Mononuclear cell (primary cell): ENCODE results near the gene B3GALT4. TPM values are rescaled to one million over a fixed set of nuclear protein-coding genes. Genes with fewer than 3 reads are reported as not detected.

Source experiments
- H3K27me3 ChIP-seq: 2 replicates; pipeline ENCODE4 v1.6.0; 2011; ENCODE audit warnings: low read length, control low read depth; ENCODE audit not compliant: insufficient read depth
- H3K4me1 ChIP-seq: 2 replicates; pipeline ENCODE4 v1.5.1; 2011; ENCODE audit warnings: mild to moderate bottlenecking, low read length, control low read depth; ENCODE audit not compliant: insufficient read depth
- H3K4me3 ChIP-seq: 2 replicates; pipeline ENCODE4 v1.5.1; 2011; ENCODE audit warnings: mild to moderate bottlenecking, low read length, moderate library complexity
- H3K9me3 ChIP-seq: 2 replicates; pipeline ENCODE4 v1.5.1; 2011; ENCODE audit warnings: low read depth, mild to moderate bottlenecking, control low read depth, low read length
- total RNA-seq: library from RNA; depleted of rRNA; stranded (reverse); fragments of >200 nt; gene quantifications from one replicate; pipeline ENCODE4 v1.2.3, GENCODE V29; 2012

B3GALT4 gene
- total RNA-seq = 11.1 TPM

- Histone ChIP-seq H3K9me3 (no peaks in the 10 kb centered on the region), H3K4me1 (peaks cover 77% of the 10 kb centered on the region)
Observed at GRCh38 chr6:33276864-33277662, at the start of gene B3GALT4. Gene B3GALT4, plus strand, starts transcription at chr6:33277123. Its CDS starts 297 bp downstream, at chr6:33277420.

GRCh38 chr6:33235221-33235634 lies 41.7 kb upstream of the B3GALT4 start:
- H3K9me3 ChIP-seq = no peaks in the 10 kb centered on the region
- peaks cover 2% of the 10 kb centered on the region for H3K27me3 ChIP-seq
- no peaks in the 10 kb centered on the region for H3K4me1 ChIP-seq
- H3K4me3 ChIP-seq = no peak overlapping the region

More at GRCh38 chr6:33276864-33277662, at the start of gene B3GALT4:
- Histone ChIP-seq H3K4me3 (peak within 1 kb of the TSS; percentile 75), H3K27me3 (no peaks in the 10 kb centered on the region)

GRCh38 chr6:33236328-33236727 lies 40.6 kb upstream of the B3GALT4 start:
- Histone ChIP-seq H3K4me3 (no peak overlapping the region), H3K27me3 (peaks cover 2% of the 10 kb centered on the region), H3K9me3 (no peaks in the 10 kb centered on the region), H3K4me1 (no peaks in the 10 kb centered on the region)

GRCh38 chr6:33236852-33237251 lies 40.1 kb upstream of the B3GALT4 start:
- no peaks in the 10 kb centered on the region for H3K9me3 ChIP-seq
- H3K27me3 ChIP-seq = peaks cover 2% of the 10 kb centered on the region
- no peak overlapping the region for H3K4me3 ChIP-seq
- no peaks in the 10 kb centered on the region for H3K4me1 ChIP-seq

GRCh38 chr6:33237741-33238140 lies 39.2 kb upstream of the B3GALT4 start:
- Histone ChIP-seq H3K9me3 (no peaks in the 10 kb centered on the region), H3K27me3 (peaks cover 2% of the 10 kb centered on the region), H3K4me3 (no peak overlapping the region), H3K4me1 (no peaks in the 10 kb centered on the region)

- Histone ChIP-seq H3K27me3 (no peaks in the 10 kb centered on the region), H3K9me3 (no peaks in the 10 kb centered on the region), H3K4me3 (no peak overlapping the region), H3K4me1 (no peaks in the 10 kb centered on the region)
Observed at GRCh38 chr6:33241968-33242367, 35.0 kb upstream of the B3GALT4 start.

- Histone ChIP-seq H3K9me3 (no peaks in the 10 kb centered on the region), H3K4me1 (peaks cover 7% of the 10 kb centered on the region), H3K27me3 (no peaks in the 10 kb centered on the region), H3K4me3 (no peak overlapping the region)
Observed at GRCh38 chr6:33243476-33243875, 33.4 kb upstream of the B3GALT4 start.

GRCh38 chr6:33247977-33248642 lies 28.8 kb upstream of the B3GALT4 start:
- Histone ChIP-seq H3K9me3 (no peaks in the 10 kb centered on the region), H3K27me3 (no peaks in the 10 kb centered on the region), H3K4me3 (peak overlapping the region; percentile 44), H3K4me1 (peaks cover 28% of the 10 kb centered on the region)

GRCh38 chr6:33248643-33248931 lies 28.3 kb upstream of the B3GALT4 start:
- no peaks in the 10 kb centered on the region for H3K9me3 ChIP-seq
- H3K4me3 ChIP-seq = peak overlapping the region; percentile 44
- no peaks in the 10 kb centered on the region for H3K27me3 ChIP-seq
- H3K4me1 ChIP-seq = peaks cover 28% of the 10 kb centered on the region

- no peaks in the 10 kb centered on the region for H3K9me3 ChIP-seq
- peak overlapping the region; percentile 44 for H3K4me3 ChIP-seq
- H3K27me3 ChIP-seq = no peaks in the 10 kb centered on the region
- H3K4me1 ChIP-seq = peaks cover 28% of the 10 kb centered on the region
Observed at GRCh38 chr6:33248932-33249731, 27.8 kb upstream of the B3GALT4 start.

- Histone ChIP-seq H3K4me3 (peak overlapping the region; percentile 44), H3K27me3 (no peaks in the 10 kb centered on the region), H3K4me1 (peaks cover 28% of the 10 kb centered on the region), H3K9me3 (no peaks in the 10 kb centered on the region)
Observed at GRCh38 chr6:33249732-33250630, 26.9 kb upstream of the B3GALT4 start.

- Histone ChIP-seq H3K4me3 (no peak overlapping the region), H3K4me1 (peaks cover 28% of the 10 kb centered on the region), H3K9me3 (no peaks in the 10 kb centered on the region), H3K27me3 (no peaks in the 10 kb centered on the region)
Observed at GRCh38 chr6:33250731-33251130, 26.2 kb upstream of the B3GALT4 start.

- H3K4me3 ChIP-seq = no peak overlapping the region
- peaks cover 28% of the 10 kb centered on the region for H3K4me1 ChIP-seq
- no peaks in the 10 kb centered on the region for H3K27me3 ChIP-seq
- no peaks in the 10 kb centered on the region for H3K9me3 ChIP-seq
Observed at GRCh38 chr6:33251395-33252012, 25.4 kb upstream of the B3GALT4 start.

- Histone ChIP-seq H3K4me3 (no peak overlapping the region), H3K27me3 (no peaks in the 10 kb centered on the region), H3K4me1 (peaks cover 28% of the 10 kb centered on the region), H3K9me3 (no peaks in the 10 kb centered on the region)
Observed at GRCh38 chr6:33252759-33253158, 24.2 kb upstream of the B3GALT4 start.
